Measurements from ENCODE around the gene SYNC. TPM values are rescaled to one million over a fixed set of nuclear protein-coding genes. Genes with fewer than 3 reads are reported as not detected.
"Not testable (repeated sequence)": the region's sequence is repeated elsewhere in the genome, so short reads cannot be mapped to it uniquely, and the experiment has no call there.

The SYNC gene
- total and polyA plus RNA-seq, 2 donors (not counting 3 experiments of a cell fraction or from before 2014, with no cell fraction given), result 3.5 to 9.4 TPM

DNA sequence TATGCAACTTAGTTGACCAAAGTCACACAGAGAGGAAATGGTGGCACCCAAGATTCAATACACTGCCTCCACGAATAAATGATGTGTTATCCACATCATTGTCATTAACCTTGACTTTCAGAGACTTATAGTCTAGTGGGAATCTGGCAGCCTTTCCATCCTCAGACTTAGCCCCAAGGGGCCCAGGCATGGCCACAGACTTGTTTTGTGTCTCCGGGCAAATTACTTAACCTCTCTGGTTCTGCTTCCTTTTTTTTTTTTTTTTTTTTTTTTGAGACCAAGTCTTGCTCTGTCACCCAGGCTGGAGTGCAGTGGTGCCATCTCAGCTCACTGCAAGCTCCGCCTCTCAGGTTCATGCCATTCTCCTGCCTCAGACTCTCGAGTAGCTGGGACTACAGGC is 8.7 kb upstream of the SYNC start:
- not testable (repeated sequence) for H2AFZ ChIP-seq (ENCODE audit: low read depth, low read length)

GRCh38 chr1:32709476-32709875 is 6.9 kb upstream of the SYNC start:
- Histone ChIP-seq H3K79me2 (ENCODE audit: control insufficient read depth, insufficient read depth, low read length) (no peaks in the 10 kb centered on the region), H3K4me3 (replicated peaks in 1 of 3; ENCODE audit: insufficient read depth in 1 of 3, low read depth in 1 of 3, low read length in 3 of 3) (no peak overlapping the region), H2AFZ (ENCODE audit: low read depth, low read length) (no peak overlapping the region), H3K9ac (replicated peaks; ENCODE audit: extremely low read depth, insufficient read depth, low read length) (no peak overlapping the region), H3K9me3 (replicated peaks; ENCODE audit: control insufficient read depth, insufficient read depth, low read length) (no peaks in the 10 kb centered on the region), H3K4me2 (ENCODE audit: insufficient read depth, low read length) (no peak overlapping the region), H3K27ac (ENCODE audit: insufficient read depth, low read depth, low read length) (no peak overlapping the region), H4K20me1 (replicated peaks; ENCODE audit: control insufficient read depth, extremely low read depth, insufficient read depth, low read length) (no peaks in the 10 kb centered on the region), H3K9me1 (replicated peaks; ENCODE audit: control insufficient read depth, extremely low read depth, insufficient read depth, low read length) (no peaks in the 10 kb centered on the region), H3K4me1 (ENCODE audit: control insufficient read depth, extremely low read depth, insufficient read depth, low read length) (no peaks in the 10 kb centered on the region), H3K36me3 (ENCODE audit: control insufficient read depth in 2 of 2, extremely low read depth in 1 of 2, insufficient read depth in 2 of 2, low read length in 2 of 2) (no peaks in the 10 kb centered on the region), H3K27me3 (ENCODE audit: control insufficient read depth in 2 of 2, insufficient read depth in 2 of 2, low read length in 2 of 2) (no peaks in the 10 kb centered on the region)
- intact Hi-C loops (cut with micrococcal nuclease), result no loop called here
- BruUV-seq (replicated peaks), result no TSS peak
- FAIRE-seq (no peak), DNase-seq (ENCODE audit: low read depth, low spot score) (no peak)
- dilution Hi-C loops (cut with MboI; ENCODE audit: extremely low pct_ligation_motif_present, low sequenced_read_pairs), result no loop called here
- ChIA-PET POLR2A (no interaction called here), CTCF (interaction anchor here (0.9 to 9.1 kb wide), 5 partner anchors 19 to 164 kb away, joined by 3 to 392 read pairs (median 5); no protein-coding TSS in a partner anchor)
- TF ChIP-seq MYC (IDR thresholded peaks at IDR 0.05; ENCODE audit: low read depth, low read length) (no peak), FOS (IDR thresholded peaks at IDR 0.05; ENCODE audit: borderline replicate concordance, insufficient read depth, low read length) (no peak), CTCF (IDR thresholded peaks at IDR 0.05; ENCODE audit: extremely low read depth in 1 of 2, insufficient read depth in 1 of 2, low read depth in 1 of 2, low read length in 2 of 2) (no peak), GATA2 (IDR thresholded peaks at IDR 0.05; ENCODE audit: insufficient read depth, insufficient read length, low read depth, low read length) (no peak), EZH2 (IDR thresholded peaks at IDR 0.05; ENCODE audit: borderline replicate concordance, low read depth, low read length, severe bottlenecking) (no peak), JUN (IDR thresholded peaks at IDR 0.05; ENCODE audit: borderline replicate concordance, insufficient read depth, insufficient read length, low read depth) (no peak), POLR2A (IDR thresholded peaks at IDR 0.05; ENCODE audit: low read depth, low read length) (no peak), POLR2AphosphoS5 (IDR thresholded peaks at IDR 0.05; ENCODE audit: insufficient read depth, low read depth, low read length) (no peak)
- TF ChIP-seq, protein P1, sequence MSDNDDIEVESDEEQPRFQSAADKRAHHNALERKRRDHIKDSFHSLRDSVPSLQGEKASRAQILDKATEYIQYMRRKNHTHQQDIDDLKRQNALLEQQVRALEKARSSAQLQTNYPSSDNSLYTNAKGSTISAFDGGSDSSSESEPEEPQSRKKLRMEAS (IDR thresholded peaks at IDR 0.05; ENCODE audit: insufficient read depth, insufficient read length), result no peak

More for the DNA sequence above, 8.7 kb upstream of the SYNC start:
- DNase-seq (ENCODE audit: low read depth, low spot score); H3K4me2 ChIP-seq (ENCODE audit: insufficient read depth, low read length); dilution Hi-C loops (cut with MboI; ENCODE audit: extremely low pct_ligation_motif_present, low sequenced_read_pairs); BruUV-seq (replicated peaks); H3K9ac ChIP-seq (replicated peaks; ENCODE audit: extremely low read depth, insufficient read depth, low read length); H3K9me3 ChIP-seq (replicated peaks; ENCODE audit: control insufficient read depth, insufficient read depth, low read length); H3K36me3 ChIP-seq (ENCODE audit: control insufficient read depth in 2 of 2, extremely low read depth in 1 of 2, insufficient read depth in 2 of 2, low read length in 2 of 2); H3K9me1 ChIP-seq (replicated peaks; ENCODE audit: control insufficient read depth, extremely low read depth, insufficient read depth, low read length); H3K79me2 ChIP-seq (ENCODE audit: control insufficient read depth, insufficient read depth, low read length); H3K4me1 ChIP-seq (ENCODE audit: control insufficient read depth, extremely low read depth, insufficient read depth, low read length); FAIRE-seq; H3K4me3 ChIP-seq (replicated peaks in 1 of 3; ENCODE audit: insufficient read depth in 1 of 3, low read depth in 1 of 3, low read length in 3 of 3); H3K27me3 ChIP-seq (ENCODE audit: control insufficient read depth in 2 of 2, insufficient read depth in 2 of 2, low read length in 2 of 2); H3K27ac ChIP-seq (ENCODE audit: insufficient read depth, low read depth, low read length); H4K20me1 ChIP-seq (replicated peaks; ENCODE audit: control insufficient read depth, extremely low read depth, insufficient read depth, low read length); intact Hi-C loops (cut with micrococcal nuclease): not testable (repeated sequence)
- POLR2A ChIA-PET, result interaction anchor here (0.7 kb wide), 1 partner anchor 12 kb away, joined by 14 read pairs; no protein-coding TSS in a partner anchor
- CTCF ChIA-PET, result interaction anchor here (1.4 to 9.1 kb wide), 14 partner anchors 9 to 162 kb away, joined by 5 to 392 read pairs (median 19); partner anchors contain the start of genes FNDC5 and SYNC
